GM23338 (cell line): ENCODE results near the gene HOXB5. TPM values are rescaled to one million over a fixed set of nuclear protein-coding genes. Genes with fewer than 3 reads are reported as not detected.

Source experiments
- ATAC-seq: fragments of 200-7000 bp; cut with Tn5 transposase; 3 replicates; pipeline ENCODE4 v1.9.1; 2020
- DNase-seq: peaks from one replicate; pipeline ENCODE4 v3.0.0-alpha.2; 2015; ENCODE audit warnings: low spot score
- H2AFZ ChIP-seq: fragments of 200-600 bp; sonication (generic); 2 replicates; pipeline ENCODE4 v1.8.0; 2016; ENCODE audit warnings: antibody characterized with exemption, mild to moderate bottlenecking, moderate library complexity
- H3F3A ChIP-seq: fragments of 200-600 bp; sonication (generic); replicated peaks from 2 replicates; pipeline ENCODE4 v1.8.0; 2017; ENCODE audit warnings: antibody characterized with exemption, mixed run types, low read depth
- H3K27ac ChIP-seq: fragments of 200-600 bp; sonication (generic); 2 replicates; pipeline ENCODE4 v1.6.1; 2016; ENCODE audit warnings: low read depth
- H3K27me3 ChIP-seq: fragments of 200-600 bp; sonication (generic); 2 replicates; pipeline ENCODE4 v1.8.0; 2016; ENCODE audit warnings: mild to moderate bottlenecking, mixed run types, moderate library complexity; ENCODE audit not compliant: insufficient read depth
- H3K36me3 ChIP-seq: fragments of 200-600 bp; sonication (generic); 2 replicates; pipeline ENCODE4 v1.8.0; 2016; ENCODE audit warnings: mild to moderate bottlenecking; ENCODE audit not compliant: insufficient read depth
- H3K4me1 ChIP-seq: fragments of 200-600 bp; sonication (generic); 2 replicates; pipeline ENCODE4 v1.8.0; 2016; ENCODE audit warnings: mild to moderate bottlenecking, moderate library complexity; ENCODE audit not compliant: insufficient read depth
- H3K4me2 ChIP-seq: fragments of 200-600 bp; sonication (generic); 2 replicates; pipeline ENCODE4 v1.7.1; 2017; ENCODE audit warnings: mixed run types
- H3K4me3 ChIP-seq: fragments of 200-600 bp; sonication (generic); 2 replicates; pipeline ENCODE4 v1.6.1; 2016; ENCODE audit warnings: mixed run types
- H3K79me2 ChIP-seq: fragments of 200-600 bp; sonication (generic); replicated peaks from 2 replicates; pipeline ENCODE4 v1.8.0; 2017; ENCODE audit warnings: mild to moderate bottlenecking; ENCODE audit not compliant: insufficient read depth
- H3K9me2 ChIP-seq: fragments of 200-600 bp; sonication (generic); 2 replicates; pipeline ENCODE4 v1.8.0; 2017; ENCODE audit not compliant: insufficient read depth
- H4K20me1 ChIP-seq: fragments of 200-600 bp; sonication (generic); replicated peaks from 2 replicates; pipeline ENCODE4 v1.8.0; 2017; ENCODE audit warnings: mild to moderate bottlenecking; ENCODE audit not compliant: insufficient read depth
- H3K27ac Mint-ChIP-seq: 2 replicates; pipeline ENCODE4 v1.8.0; 2020; ENCODE audit warnings: inconsistent platforms, mild to moderate bottlenecking, moderate library complexity, mixed read lengths
- H3K27me3 Mint-ChIP-seq: 3 replicates; pipeline ENCODE4 v1.8.0; 2022; ENCODE audit warnings: low read depth, mild to moderate bottlenecking, moderate library complexity, mixed read lengths, inconsistent platforms; ENCODE audit not compliant: insufficient read depth, poor library complexity
- H3K36me3 Mint-ChIP-seq: 3 replicates; pipeline ENCODE4 v1.8.0; 2021; ENCODE audit warnings: low read depth, mild to moderate bottlenecking, inconsistent platforms, moderate library complexity, mixed read lengths
- H3K4me1 Mint-ChIP-seq: 3 replicates; pipeline ENCODE4 v1.8.0; 2020; ENCODE audit warnings: mild to moderate bottlenecking, inconsistent platforms, mixed read lengths
- H3K4me3 Mint-ChIP-seq: 3 replicates; pipeline ENCODE4 v1.8.0; 2021; ENCODE audit warnings: moderate library complexity, mild to moderate bottlenecking, inconsistent platforms, mixed read lengths
- H3K9me3 Mint-ChIP-seq: 3 replicates; pipeline ENCODE4 v1.8.0; 2020; ENCODE audit warnings: moderate library complexity, mild to moderate bottlenecking, inconsistent platforms, mixed read lengths
- EZH2 ChIP-seq: fragments of 200-600 bp; sonication (generic); IDR thresholded peaks from one replicate; pipeline ENCODE4 v1.8.0; 2017; ENCODE audit warnings: antibody characterized with exemption, mild to moderate bottlenecking, low read depth; ENCODE audit not compliant: unreplicated experiment
- EZH2phosphoT487 ChIP-seq: fragments of 200-600 bp; sonication (generic); IDR thresholded peaks from one replicate; pipeline ENCODE4 v1.8.1; 2018; ENCODE audit warnings: antibody characterized with exemption; ENCODE audit not compliant: unreplicated experiment
- NANOG ChIP-seq: IDR thresholded peaks from 2 replicates; pipeline ENCODE4 v1.6.1; 2016; ENCODE audit warnings: antibody characterized with exemption, borderline replicate concordance
- POLR2AphosphoS5 ChIP-seq: IDR thresholded peaks from 2 replicates; pipeline ENCODE4 v1.6.1; 2016; ENCODE audit warnings: antibody characterized with exemption, low read depth
- ZNF114 ChIP-seq: fragments of 250-450 bp; sonication (Bioruptor Pico); IDR thresholded peaks from 2 replicates; pipeline ENCODE4 v1.5.0; 2020; ENCODE audit warnings: mild to moderate bottlenecking, moderate library complexity
- polyA plus RNA-seq: library from polyadenylated mRNA; unstranded; fragments of >200 nt; fragmentation: Nextera tagmentation; extraction: Ambion mirVana; gene quantifications from 2 replicates; pipeline ENCODE4 v1.2.1, GENCODE V29; 2016
- total RNA-seq: library from RNA; depleted of rRNA; stranded (reverse); fragments of >200 nt; shearing (Covaris generic); gene quantifications from 2 replicates; pipeline ENCODE4 v1.2.3, GENCODE V29; 2014
- TF ChIP-seq, protein P1 (sequence below), 2 experiments: fragments of 200-600 bp in 1 of 2; sonication (generic) in 1 of 2; conservative IDR thresholded peaks; 2 replicates each; pipeline versions ENCODE4 v1.5.1 to v1.6.1; 2016 to 2017; ENCODE audit warnings: antibody characterized with exemption in 2 of 2, low read depth in 2 of 2, mild to moderate bottlenecking in 2 of 2, moderate library complexity in 1 of 2

The HOXB5 gene
- total and polyA plus RNA-seq, 2 experiments from 2014 or later: not detected

DNA sequence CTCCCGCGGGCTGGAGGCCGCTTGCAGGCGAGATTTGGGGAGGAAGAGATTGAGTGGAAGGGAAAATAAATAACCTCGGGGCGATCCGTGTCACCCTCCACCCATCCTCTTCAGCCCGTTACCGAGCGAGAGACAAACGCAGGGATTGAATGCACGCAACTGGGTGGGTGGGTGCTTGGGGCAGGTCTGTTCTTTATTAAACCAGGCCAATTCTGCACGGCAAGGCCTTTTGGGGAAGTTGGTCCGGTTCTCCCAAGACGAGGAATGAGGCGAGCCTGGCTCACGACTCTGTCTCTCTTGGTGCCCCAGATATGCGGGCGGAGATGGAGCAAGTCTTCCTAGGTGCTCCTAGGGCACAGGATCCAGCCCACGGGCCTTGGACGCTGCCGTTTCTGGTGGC lies 17.6 kb upstream of the HOXB5 start:
- H3K4me1 ChIP-seq: peaks cover 39% of the 10 kb centered on the region; the same call in 1 of the 2 replicates
- H3K27ac ChIP-seq: no peak overlapping the region
- H3K4me2 ChIP-seq: peak overlapping the region; percentile 84; the same call in 1 of the 2 replicates
- H2AFZ ChIP-seq: no peak overlapping the region
- no peaks in the 10 kb centered on the region; the same call in 2 of the 3 replicates for H3K36me3 Mint-ChIP-seq
- TF ChIP-seq ZNF114 (CRISPR knock-in tag) (no peak), POLR2AphosphoS5 (no peak), EZH2phosphoT487 (no peak)
- TF ChIP-seq, protein P1, sequence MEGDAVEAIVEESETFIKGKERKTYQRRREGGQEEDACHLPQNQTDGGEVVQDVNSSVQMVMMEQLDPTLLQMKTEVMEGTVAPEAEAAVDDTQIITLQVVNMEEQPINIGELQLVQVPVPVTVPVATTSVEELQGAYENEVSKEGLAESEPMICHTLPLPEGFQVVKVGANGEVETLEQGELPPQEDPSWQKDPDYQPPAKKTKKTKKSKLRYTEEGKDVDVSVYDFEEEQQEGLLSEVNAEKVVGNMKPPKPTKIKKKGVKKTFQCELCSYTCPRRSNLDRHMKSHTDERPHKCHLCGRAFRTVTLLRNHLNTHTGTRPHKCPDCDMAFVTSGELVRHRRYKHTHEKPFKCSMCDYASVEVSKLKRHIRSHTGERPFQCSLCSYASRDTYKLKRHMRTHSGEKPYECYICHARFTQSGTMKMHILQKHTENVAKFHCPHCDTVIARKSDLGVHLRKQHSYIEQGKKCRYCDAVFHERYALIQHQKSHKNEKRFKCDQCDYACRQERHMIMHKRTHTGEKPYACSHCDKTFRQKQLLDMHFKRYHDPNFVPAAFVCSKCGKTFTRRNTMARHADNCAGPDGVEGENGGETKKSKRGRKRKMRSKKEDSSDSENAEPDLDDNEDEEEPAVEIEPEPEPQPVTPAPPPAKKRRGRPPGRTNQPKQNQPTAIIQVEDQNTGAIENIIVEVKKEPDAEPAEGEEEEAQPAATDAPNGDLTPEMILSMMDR (conservative IDR thresholded peaks at IDR 0.05; ENCODE audit: low read depth in 2 of 2): no peak
- no peaks in the 10 kb centered on the region for H3K79me2 ChIP-seq
- no peaks in the 10 kb centered on the region for H3K9me2 ChIP-seq
- H3K27me3 ChIP-seq: peaks cover 100% of the 10 kb centered on the region
- H3K4me1 Mint-ChIP-seq: peaks cover 24% of the 10 kb centered on the region
- H3K9me3 Mint-ChIP-seq: peaks cover 3% of the 10 kb centered on the region; the same call in 2 of the 3 replicates
- H3F3A ChIP-seq: peaks cover 45% of the 10 kb centered on the region
- ATAC-seq (no peak), DNase-seq (no peak)
- no peak overlapping the region for H3K27ac Mint-ChIP-seq
- H3K4me3 ChIP-seq: peak overlapping the region; percentile 51; the same call in 1 of the 2 replicates
- H3K36me3 ChIP-seq: no peaks in the 10 kb centered on the region; the same call in 1 of the 2 replicates
- H3K27me3 Mint-ChIP-seq: peaks cover 99% of the 10 kb centered on the region
- H3K4me3 Mint-ChIP-seq: peak overlapping the region; percentile 66
- H4K20me1 ChIP-seq: peaks cover 53% of the 10 kb centered on the region

DNA sequence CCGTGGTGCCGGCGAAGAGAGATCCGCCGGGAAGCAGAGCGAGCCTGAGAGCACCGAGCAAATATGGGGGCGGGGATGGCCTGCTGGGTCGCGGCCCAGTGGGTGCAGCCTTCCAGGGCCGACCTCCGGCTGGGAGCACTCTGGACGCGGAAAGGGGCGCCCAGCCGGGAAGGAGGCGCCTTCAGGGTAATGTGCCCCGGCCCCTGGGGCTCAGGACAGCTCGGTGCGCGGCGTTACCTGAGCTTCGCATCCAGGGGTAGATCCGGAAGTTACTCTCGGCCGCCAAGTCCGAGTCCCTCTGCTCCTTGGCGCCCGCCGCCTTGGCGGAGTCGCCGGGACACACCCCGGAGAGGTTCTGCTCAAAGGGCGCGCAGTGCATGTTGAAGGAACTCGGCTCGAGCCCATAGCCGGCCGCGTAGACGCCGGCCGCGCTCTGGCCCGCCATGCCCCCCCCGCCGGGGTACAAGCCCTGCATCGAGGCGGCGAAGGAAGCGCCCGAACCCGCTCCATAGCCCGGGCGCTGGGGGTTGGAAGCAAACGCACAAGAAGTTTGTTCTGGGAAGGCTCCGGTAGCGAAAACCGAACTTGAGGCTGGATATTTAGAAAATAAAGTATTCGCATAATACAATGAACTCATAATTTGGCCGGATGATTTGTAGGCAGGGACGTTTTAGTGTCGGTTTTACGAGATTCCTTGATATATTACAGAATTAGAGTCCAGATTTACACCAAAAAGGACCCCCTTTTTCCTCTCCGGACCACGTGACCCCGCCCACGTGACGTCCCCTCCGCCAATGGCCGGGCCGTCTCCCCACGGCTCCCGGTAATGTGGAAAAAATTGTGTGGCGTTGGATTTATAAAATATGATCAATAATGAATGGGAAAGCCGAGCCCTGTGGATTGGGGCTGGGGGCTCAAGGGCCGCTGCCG lies 17.0 kb upstream of the HOXB5 start, which contains the start of gene HOXB7:
Gene HOXB7, minus strand, starts transcription at position 736 of the 930 bp plus-strand sequence. Its CDS starts 99 bp downstream, at position 637.
- Mint-ChIP-seq H3K36me3 (no peaks in the 10 kb centered on the region; the same call in 2 of the 3 replicates), H3K27ac (no peak within 1 kb of the TSS), H3K4me1 (peaks cover 26% of the 10 kb centered on the region), H3K27me3 (peaks cover 99% of the 10 kb centered on the region), H3K9me3 (peaks cover 3% of the 10 kb centered on the region; the same call in 2 of the 3 replicates), H3K4me3 (peak within 1 kb of the TSS; percentile 66)
- Histone ChIP-seq H3F3A (peaks cover 46% of the 10 kb centered on the region), H3K27me3 (peaks cover 100% of the 10 kb centered on the region), H4K20me1 (peaks cover 54% of the 10 kb centered on the region), H3K36me3 (no peaks in the 10 kb centered on the region; the same call in 1 of the 2 replicates), H3K9me2 (no peaks in the 10 kb centered on the region), H3K4me3 (peak within 1 kb of the TSS; percentile 51), H3K4me2 (peak within 1 kb of the TSS; percentile 84), H3K4me1 (peaks cover 41% of the 10 kb centered on the region; the same call in 1 of the 2 replicates), H3K79me2 (no peaks in the 10 kb centered on the region), H3K27ac (no peak within 1 kb of the TSS), H2AFZ (peak within 1 kb of the TSS; percentile 63; the same call in 1 of the 2 replicates)
- peak; percentile 60 for DNase-seq
- ATAC-seq: peak; percentile 24
- TF ChIP-seq EZH2 (peak; percentile 95), NANOG (no peak), EZH2phosphoT487 (peak; percentile 64)
